ENCODE data around the gene ZNF283.

DNA sequence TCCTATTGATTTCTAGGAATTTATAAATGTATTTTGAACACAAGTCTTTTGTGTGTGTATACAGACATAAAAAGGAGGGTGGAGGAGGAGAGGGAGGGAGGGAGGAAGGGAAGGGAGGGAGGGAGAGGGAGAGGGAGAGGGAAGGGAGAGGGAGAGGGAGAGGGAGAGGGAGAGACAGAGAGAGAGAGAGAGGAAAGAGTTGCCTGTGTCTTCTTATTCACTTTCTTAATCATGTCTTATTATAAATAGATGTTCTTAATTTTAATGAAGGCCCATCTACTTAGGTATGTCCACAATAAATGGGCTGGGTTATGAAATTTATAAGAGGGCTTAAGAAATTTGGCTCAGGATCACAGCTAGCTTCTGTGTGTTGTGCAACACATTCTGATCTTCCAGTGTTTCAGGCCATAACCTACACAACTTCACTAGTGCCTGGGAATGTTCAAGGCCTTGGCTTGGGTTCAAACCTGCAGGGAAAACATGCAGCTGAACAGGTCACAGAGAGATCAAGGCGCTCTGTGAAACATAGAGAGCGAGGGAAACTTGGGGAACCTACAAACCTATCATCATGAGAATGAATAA is 68.7 kb downstream of the ZNF283 start:
- TF ChIP-seq, protein P1, sequence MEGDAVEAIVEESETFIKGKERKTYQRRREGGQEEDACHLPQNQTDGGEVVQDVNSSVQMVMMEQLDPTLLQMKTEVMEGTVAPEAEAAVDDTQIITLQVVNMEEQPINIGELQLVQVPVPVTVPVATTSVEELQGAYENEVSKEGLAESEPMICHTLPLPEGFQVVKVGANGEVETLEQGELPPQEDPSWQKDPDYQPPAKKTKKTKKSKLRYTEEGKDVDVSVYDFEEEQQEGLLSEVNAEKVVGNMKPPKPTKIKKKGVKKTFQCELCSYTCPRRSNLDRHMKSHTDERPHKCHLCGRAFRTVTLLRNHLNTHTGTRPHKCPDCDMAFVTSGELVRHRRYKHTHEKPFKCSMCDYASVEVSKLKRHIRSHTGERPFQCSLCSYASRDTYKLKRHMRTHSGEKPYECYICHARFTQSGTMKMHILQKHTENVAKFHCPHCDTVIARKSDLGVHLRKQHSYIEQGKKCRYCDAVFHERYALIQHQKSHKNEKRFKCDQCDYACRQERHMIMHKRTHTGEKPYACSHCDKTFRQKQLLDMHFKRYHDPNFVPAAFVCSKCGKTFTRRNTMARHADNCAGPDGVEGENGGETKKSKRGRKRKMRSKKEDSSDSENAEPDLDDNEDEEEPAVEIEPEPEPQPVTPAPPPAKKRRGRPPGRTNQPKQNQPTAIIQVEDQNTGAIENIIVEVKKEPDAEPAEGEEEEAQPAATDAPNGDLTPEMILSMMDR (conservative IDR thresholded peaks at IDR 0.05): no peak
- no peak for TF ChIP-seq ZFX (IDR thresholded peaks at IDR 0.05)

All from C4-2B (cell line).